ENCODE measurements around the gene ADIPOQ.
"Not testable (repeated sequence)": the region's sequence is repeated elsewhere in the genome, so short reads cannot be mapped to it uniquely, and the experiment has no call there.

The ADIPOQ gene

GRCh38 chr3:186842426-186843038, at the start of gene ADIPOQ:
TSS of gene ADIPOQ (plus strand) at chr3:186842710. CDS start at chr3:186853059, 10,349 bp downstream.
- DNase-seq (ENCODE audit: low read depth), result no peak

DNA sequence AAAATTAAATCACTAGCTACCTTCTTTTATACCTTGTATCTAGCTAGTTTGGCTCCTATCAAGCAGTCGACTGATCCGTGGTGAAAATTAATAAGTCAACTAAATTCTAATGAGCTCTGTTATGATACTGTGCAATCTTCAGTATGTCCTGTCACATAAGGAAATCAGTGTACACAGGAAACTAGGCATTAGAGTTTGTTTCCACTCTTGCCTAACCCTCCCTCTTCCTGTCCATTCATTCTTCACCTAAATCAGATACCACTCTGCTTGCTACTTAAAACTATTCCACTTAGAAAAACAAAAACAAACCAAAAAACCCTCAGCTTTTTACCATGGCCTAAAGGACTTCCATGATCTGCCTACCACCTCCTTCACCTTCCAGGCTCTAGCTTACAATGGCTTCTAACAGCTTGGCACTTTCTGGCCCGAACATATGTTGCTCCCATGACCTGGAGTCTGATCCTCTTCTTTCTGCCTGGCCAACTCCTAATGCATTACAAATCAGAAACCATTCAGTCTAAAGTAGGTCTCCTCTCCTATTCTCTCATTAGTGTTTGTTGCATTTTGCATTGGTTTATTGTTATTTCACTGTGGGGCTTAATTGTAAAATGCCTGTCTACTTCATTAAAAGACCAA, 44.2 kb upstream of the ADIPOQ start:
- DNase-seq (ENCODE audit: low read depth), result no peak

DNA sequence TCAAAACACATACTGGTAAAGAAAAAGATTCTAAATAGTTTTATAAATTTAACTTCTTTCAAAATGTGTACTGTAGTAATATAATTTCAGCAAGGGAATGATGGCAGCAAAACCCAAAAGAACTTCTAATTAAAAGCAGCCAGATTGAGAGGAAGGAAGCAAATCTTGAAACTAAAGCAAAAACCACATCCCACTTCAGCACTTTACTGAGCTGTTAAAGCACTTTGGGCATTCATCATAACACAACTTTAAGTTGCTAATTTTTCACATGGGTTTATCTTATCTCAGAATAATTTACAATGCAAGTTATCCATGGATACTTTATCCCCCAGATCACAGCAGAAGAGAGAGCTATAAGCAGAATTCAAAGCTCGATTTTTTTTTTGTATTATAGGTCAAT, 42.2 kb upstream of the ADIPOQ start:
- no peak for DNase-seq (ENCODE audit: low read depth)

DNA sequence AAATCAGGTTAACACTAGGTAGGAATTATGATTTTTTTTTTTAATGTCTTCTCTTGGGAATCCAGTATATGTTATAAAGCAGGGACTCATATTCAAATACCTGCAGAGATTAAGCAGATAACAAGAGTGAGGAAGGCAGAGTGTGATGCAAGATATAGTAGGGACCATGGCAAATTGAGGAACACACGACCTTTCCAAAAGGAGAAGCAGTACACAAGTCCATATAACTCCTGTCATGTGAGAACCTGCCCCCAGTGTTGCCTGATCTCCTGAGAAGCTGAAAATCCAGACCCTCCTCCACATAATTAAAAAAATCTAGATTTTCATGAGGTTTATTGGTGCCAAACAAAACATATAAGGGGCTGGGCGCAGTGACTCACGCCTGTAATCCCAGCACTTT, 39.8 kb upstream of the ADIPOQ start:
- no peak for DNase-seq (ENCODE audit: low read depth)

GRCh38 chr3:186803447-186803846, 39.1 kb upstream of the ADIPOQ start:
- not testable (repeated sequence) for DNase-seq (ENCODE audit: low read depth)

DNA sequence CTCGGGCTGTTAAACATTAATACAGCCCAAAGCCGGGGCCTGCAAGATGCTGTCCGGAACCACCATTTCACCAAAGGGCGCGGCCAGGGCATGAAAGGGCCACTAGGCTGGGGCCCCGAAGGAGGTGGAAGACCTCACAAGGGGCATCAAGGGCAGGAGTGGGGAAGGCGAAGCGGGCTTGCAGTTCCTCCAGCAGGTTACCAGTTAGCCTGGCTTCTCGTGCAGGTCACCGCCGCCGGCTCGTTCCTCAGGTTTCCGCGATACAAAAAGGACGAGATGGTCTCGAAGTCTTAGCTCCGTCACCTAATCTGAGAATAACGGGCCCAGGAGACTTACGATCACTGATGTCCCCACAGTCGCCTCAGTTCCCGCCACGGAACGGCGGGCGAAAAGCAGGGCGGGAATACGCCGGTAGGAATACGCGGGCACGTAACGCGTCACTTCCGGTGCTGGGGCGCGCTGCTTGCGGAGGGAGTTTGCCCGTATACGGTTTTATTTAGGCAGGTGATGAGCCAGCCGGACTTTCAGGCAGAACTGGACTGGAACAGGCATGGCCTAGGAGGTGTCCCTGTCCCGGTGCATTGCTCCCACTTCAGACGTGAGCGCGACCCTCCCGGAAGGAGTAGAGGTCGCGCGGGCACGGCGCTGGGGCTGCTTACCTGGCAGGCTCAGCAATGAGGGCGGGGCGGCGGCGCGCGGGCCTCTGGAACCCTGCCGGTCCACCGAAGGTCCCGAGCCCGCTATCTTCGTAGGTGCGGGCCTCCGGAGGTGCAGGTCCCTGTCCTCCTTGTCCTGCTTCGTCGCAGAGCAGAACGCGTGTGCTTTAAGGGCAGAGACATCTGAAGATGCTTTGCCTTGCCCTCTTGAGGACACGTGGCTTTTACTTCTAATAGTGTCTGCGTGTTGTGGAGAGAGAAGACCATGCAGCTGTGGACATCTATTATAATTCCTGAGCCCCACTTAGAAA, 36.1 kb upstream of the ADIPOQ start, which contains the start of gene RFC4:
Gene RFC4, minus strand, starts transcription at position 394 of the 967 bp plus-strand sequence. CDS start 1,769 bp downstream, outside the sequence.
- DNase-seq (ENCODE audit: low read depth), result peak; percentile 51

DNA sequence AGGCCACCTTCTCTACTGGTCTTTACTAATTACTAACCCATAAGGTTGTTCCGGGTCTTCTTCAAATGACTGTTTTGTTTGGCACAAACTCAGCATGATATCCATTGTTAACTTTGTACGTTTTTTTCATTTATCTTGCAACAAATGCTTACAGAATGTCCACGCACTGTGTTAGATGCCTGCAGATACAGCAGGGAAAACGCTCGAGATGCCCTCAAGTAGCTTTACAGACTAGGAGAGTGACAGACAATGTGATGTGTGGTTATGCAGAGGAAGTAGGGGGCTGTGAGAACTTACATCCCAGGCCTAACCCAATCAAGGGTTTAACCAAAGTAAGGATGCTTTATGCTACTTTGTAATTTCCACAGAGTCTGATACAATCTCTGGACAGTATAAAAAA, 35.3 kb upstream of the ADIPOQ start:
- no peak for DNase-seq (ENCODE audit: low read depth)

DNA sequence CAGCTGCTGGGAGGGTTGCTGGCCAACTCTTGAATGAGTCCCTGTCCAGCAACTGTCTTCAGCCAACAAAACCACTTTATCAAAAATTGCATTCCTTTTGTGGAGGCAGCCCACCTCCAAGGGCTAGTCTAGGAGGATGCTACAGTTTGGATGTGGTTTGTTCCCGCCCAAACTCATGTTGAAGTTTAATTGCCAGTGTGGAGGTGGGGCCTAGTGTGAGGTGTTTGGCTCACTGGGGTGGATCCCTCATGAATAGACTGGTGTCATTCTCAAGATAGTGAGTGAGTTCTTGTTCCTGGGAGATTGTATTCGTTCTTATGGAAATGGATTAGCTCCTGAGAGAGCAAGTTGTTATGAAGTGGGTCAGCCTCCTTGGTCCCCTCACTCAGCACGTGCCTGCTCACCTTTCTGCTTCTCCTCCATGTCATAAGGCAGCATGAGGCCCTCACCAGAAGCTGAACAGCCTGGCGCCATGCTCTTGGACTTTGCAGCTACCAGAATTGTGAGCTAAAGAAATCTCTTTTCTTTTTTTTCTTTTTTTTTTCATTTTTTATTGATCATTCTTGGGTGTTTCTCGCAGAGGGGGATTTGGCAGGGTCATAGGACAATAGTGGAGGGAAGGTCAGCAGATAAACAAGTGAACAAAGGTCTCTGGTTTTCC, 32.0 kb upstream of the ADIPOQ start:
- DNase-seq (ENCODE audit: low read depth), result no peak

- DNase-seq (ENCODE audit: low read depth), result not testable (repeated sequence)
Measured at GRCh38 chr3:186811313-186811712, 31.2 kb upstream of the ADIPOQ start.

- no peak for DNase-seq (ENCODE audit: low read depth)
Measured at GRCh38 chr3:186814100-186814499, 28.4 kb upstream of the ADIPOQ start.

- DNase-seq (ENCODE audit: low read depth), result peak; percentile 58
Measured at GRCh38 chr3:186815435-186815834, 27.1 kb upstream of the ADIPOQ start.

GRCh38 chr3:186818516-186818915, 24.0 kb upstream of the ADIPOQ start:
- no peak for DNase-seq (ENCODE audit: low read depth)

- no peak for DNase-seq (ENCODE audit: low read depth)
Measured at GRCh38 chr3:186818956-186819355, 23.6 kb upstream of the ADIPOQ start.

- DNase-seq (ENCODE audit: low read depth), result peak; percentile 78
Measured at GRCh38 chr3:186821429-186822387, 20.8 kb upstream of the ADIPOQ start.

GRCh38 chr3:186822388-186822759, 20.1 kb upstream of the ADIPOQ start:
- DNase-seq (ENCODE audit: low read depth), result not testable (repeated sequence)

DNA sequence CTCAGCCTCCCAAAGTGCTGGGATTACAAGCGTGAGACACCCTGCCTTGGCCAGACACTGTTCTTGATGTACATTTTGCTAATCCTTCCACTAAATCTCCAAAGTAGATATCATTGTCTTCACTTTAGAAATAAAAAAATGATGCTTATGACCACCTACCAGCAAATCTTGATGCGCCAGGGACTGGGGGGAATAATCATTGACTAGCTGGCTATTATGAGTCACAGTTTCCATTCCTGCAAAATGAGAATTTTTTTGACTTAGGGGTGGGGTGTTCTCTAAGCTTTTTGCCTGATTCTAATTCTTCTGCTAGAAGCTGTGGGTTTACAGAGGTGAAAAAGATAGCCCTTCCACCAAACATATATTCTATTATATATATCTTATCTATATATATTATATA, 19.1 kb upstream of the ADIPOQ start:
- peak; percentile 15 for DNase-seq (ENCODE audit: low read depth)

GRCh38 chr3:186824430-186825139, 17.9 kb upstream of the ADIPOQ start:
- DNase-seq (ENCODE audit: low read depth), result no peak

DNA sequence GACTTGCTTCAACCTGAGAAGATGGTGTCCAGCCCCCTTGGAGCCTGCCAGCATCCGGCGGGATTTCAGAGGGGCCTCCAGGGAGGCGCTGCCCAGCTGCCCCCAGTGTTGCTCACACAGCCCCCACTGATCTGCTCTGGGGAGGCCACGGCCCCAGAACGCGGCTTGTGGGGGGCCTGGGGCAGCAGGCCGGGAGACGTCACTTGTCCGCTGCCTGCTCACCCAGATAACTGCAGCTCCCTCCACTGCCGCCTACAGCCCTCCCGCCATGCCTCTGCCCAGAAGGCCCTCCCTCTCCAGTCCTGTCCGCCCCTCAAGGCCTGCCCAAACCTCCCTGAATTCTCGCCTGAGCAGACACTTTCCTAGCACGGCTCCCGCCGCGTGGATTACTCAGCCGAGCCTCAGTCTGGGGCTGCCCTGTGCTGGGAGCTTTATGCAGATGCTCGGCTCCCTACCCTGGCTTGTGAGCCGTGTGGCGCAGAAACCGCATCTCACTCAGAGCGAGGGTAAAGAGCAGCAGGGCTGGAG, 17.2 kb upstream of the ADIPOQ start:
- DNase-seq (ENCODE audit: low read depth), result peak; percentile 55

GRCh38 chr3:186825872-186826409, 16.6 kb upstream of the ADIPOQ start:
- no peak for DNase-seq (ENCODE audit: low read depth)
